A673 (cell line): ENCODE results near the gene NDST3. TPM values are rescaled to one million over a fixed set of nuclear protein-coding genes. Genes with fewer than 3 reads are reported as not detected.

Experiments used
- BruUV-seq: library from RNA; stranded (reverse); fragments of 400-500 nt; replicated peaks from 2 replicates; lab custom pipeline; 2021; lab: Mats Ljungman, UMichigan
- CTCF ChIA-PET: fragments of 300-600 bp; sonication (Branson Sonifier 250); formaldehyde crosslinking; loops from one replicate; lab custom pipeline; 2022; ENCODE audit warnings: antibody characterized with exemption; lab: Charles Lee
- POLR2A ChIA-PET: fragments of 300-600 bp; sonication (Branson Sonifier 250); formaldehyde crosslinking; loops from one replicate; lab custom pipeline; 2022; ENCODE audit warnings: antibody characterized with exemption; ENCODE audit not compliant: low non-redundant PET; lab: Charles Lee
- DNase-seq: peaks from one replicate; pipeline ENCODE4 v3.0.0-alpha.2; 2015; ENCODE audit warnings: low spot score
- H3K27ac ChIP-seq: fragments of 200-600 bp; sonication (generic); 2 replicates; pipeline ENCODE4 v1.5.1; 2016; ENCODE audit warnings: mixed run types, low read depth, mild to moderate bottlenecking, mixed read lengths, antibody characterized with exemption, low read length; ENCODE audit not compliant: poor library complexity, severe bottlenecking
- H3K27me3 ChIP-seq: fragments of 200-600 bp; sonication (generic); replicated peaks from 2 replicates; pipeline ENCODE4 v1.6.1; 2017; ENCODE audit warnings: mixed run types, low read depth, mild to moderate bottlenecking, mixed read lengths, antibody characterized with exemption, low read length; ENCODE audit not compliant: insufficient read depth, poor library complexity
- H3K36me3 ChIP-seq: fragments of 200-600 bp; sonication (generic); 2 replicates; pipeline ENCODE4 v1.6.1; 2016; ENCODE audit warnings: mixed run types, mild to moderate bottlenecking, mixed read lengths, antibody characterized with exemption, low read length; ENCODE audit not compliant: insufficient read depth, poor library complexity, severe bottlenecking
- H3K4me1 ChIP-seq: fragments of 200-600 bp; sonication (generic); 2 replicates; pipeline ENCODE4 v1.6.1; 2017; ENCODE audit warnings: mixed run types, mild to moderate bottlenecking, mixed read lengths, antibody characterized with exemption, low read length; ENCODE audit not compliant: insufficient read depth, poor library complexity, severe bottlenecking
- H3K4me3 ChIP-seq: fragments of 200-600 bp; sonication (generic); 2 replicates; pipeline ENCODE4 v1.5.1; 2016; ENCODE audit warnings: low read depth, mixed run types, mild to moderate bottlenecking, mixed read lengths, low read length; ENCODE audit not compliant: poor library complexity, severe bottlenecking
- H3K9me3 ChIP-seq: fragments of 200-600 bp; sonication (generic); 2 replicates; pipeline ENCODE4 v1.6.1; 2016; ENCODE audit warnings: mixed run types, low read depth, mild to moderate bottlenecking, mixed read lengths, antibody characterized with exemption, low read length; ENCODE audit not compliant: poor library complexity, severe bottlenecking
- EZH2 ChIP-seq: fragments of 200-600 bp; sonication (generic); IDR thresholded peaks from 2 replicates; pipeline ENCODE4 v1.6.1; 2017; ENCODE audit warnings: borderline replicate concordance, low read depth, mild to moderate bottlenecking, mixed read lengths, antibody characterized with exemption, low read length; ENCODE audit not compliant: poor library complexity, severe bottlenecking
- intact Hi-C: fragments of 100-400 bp; cut with micrococcal nuclease; formaldehyde crosslinking; loops from one replicate; pipeline ENCODE4 v1.10.0; 2022; ENCODE audit not compliant: unreplicated experiment
- total RNA-seq: library from RNA; stranded (reverse); gene quantifications from 2 replicates; pipeline ENCODE4 v1.2.3, GENCODE V29; 2021
- TF ChIP-seq, protein P1 (sequence below): fragments of 300-800, 200-600 bp; sonication (generic); conservative IDR thresholded peaks from 2 replicates; pipeline ENCODE4 v1.5.1; 2017; ENCODE audit warnings: low read depth, mild to moderate bottlenecking, antibody characterized with exemption, low read length, moderate library complexity, mixed read lengths

NDST3 gene
- total RNA-seq, 1 experiment from 2014 or later: 3.0 TPM

DNA sequence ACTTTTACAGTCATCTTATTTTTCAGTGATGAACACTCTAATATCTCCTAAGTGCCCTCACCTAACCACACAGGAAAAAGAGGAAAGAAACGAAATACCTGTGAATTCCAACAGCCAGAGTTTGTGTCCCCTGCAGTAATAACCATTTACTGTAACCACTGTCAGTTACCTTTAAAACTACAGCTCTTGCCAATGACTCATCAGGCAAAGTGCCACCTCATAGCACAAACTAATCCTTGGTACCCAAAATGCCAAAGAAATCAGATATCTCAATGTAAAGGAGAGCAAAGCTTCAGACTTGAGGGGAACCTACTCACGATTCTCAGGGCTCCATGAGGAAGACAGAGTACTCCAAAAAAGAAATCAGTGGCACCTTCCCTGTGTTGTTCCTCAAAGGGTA lies 146.5 kb downstream of the NDST3 start:
- H3K4me1 ChIP-seq: no peaks in the 10 kb centered on the region
- no peaks in the 10 kb centered on the region for H3K9me3 ChIP-seq
- no peaks in the 10 kb centered on the region for H3K36me3 ChIP-seq
- intact Hi-C loops: no loop called here
- no peak overlapping the region for H3K27ac ChIP-seq
- no peak for DNase-seq
- CTCF ChIA-PET: no interaction called here
- H3K4me3 ChIP-seq: no peak overlapping the region
- TF ChIP-seq EZH2: no peak
- TF ChIP-seq, protein P1, sequence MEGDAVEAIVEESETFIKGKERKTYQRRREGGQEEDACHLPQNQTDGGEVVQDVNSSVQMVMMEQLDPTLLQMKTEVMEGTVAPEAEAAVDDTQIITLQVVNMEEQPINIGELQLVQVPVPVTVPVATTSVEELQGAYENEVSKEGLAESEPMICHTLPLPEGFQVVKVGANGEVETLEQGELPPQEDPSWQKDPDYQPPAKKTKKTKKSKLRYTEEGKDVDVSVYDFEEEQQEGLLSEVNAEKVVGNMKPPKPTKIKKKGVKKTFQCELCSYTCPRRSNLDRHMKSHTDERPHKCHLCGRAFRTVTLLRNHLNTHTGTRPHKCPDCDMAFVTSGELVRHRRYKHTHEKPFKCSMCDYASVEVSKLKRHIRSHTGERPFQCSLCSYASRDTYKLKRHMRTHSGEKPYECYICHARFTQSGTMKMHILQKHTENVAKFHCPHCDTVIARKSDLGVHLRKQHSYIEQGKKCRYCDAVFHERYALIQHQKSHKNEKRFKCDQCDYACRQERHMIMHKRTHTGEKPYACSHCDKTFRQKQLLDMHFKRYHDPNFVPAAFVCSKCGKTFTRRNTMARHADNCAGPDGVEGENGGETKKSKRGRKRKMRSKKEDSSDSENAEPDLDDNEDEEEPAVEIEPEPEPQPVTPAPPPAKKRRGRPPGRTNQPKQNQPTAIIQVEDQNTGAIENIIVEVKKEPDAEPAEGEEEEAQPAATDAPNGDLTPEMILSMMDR: no peak
- BruUV-seq: no TSS peak
- POLR2A ChIA-PET: no interaction called here
- H3K27me3 ChIP-seq: no peaks in the 10 kb centered on the region

DNA sequence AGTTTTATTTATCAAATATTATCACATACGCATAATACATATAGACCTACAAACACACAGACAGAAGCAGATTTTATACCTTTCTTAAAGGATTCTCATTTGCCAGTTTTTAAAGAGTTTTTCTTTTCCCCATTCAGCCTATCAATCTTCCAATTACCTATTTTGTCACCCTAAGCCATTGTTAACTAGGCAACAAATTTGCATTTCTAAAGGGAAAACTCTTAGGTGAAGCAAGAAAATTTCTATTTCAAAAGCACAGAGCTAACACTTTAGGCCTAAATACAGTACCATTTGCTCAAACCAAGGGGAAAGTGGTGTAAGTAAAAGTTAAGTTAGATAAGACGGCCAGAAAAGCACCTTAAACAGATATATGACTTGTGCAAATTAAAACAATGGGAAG lies 156.6 kb downstream of the NDST3 start:
- TF ChIP-seq, protein P1: no peak
- TF ChIP-seq EZH2: no peak
- Histone ChIP-seq H3K36me3 (no peaks in the 10 kb centered on the region), H3K4me3 (no peak overlapping the region), H3K4me1 (no peaks in the 10 kb centered on the region), H3K9me3 (no peaks in the 10 kb centered on the region), H3K27ac (no peak overlapping the region), H3K27me3 (no peaks in the 10 kb centered on the region)
- no TSS peak for BruUV-seq
- no peak for DNase-seq
- ChIA-PET POLR2A (no interaction called here), CTCF (no interaction called here)
- intact Hi-C loops: no loop called here

DNA sequence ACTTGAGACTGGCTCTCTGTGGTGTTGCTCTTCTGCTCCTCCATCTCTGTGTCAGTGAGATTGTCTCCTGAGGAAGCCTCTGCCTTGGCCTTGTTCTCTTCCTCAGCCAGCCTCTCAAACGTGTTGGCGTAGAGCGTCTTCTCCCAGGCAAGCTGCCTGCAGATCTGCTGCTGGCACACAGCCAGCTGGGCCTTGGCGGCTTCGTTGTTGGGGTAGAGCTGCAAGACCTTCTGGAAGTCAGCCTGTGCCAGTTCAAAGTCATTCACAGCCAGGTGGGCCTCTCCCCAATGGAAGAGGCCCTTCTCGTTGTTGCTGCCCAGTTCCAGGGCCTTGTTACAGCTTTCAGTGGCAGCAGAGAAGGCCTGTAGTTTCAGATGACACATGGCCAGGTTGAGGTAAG lies 159.1 kb downstream of the NDST3 start:
- TF ChIP-seq EZH2: no peak
- TF ChIP-seq, protein P1: no peak
- ChIA-PET POLR2A (no interaction called here), CTCF (no interaction called here)
- intact Hi-C loops: no loop called here
- H3K4me3 ChIP-seq: no peak overlapping the region
- no TSS peak for BruUV-seq
- no peak for DNase-seq
- H3K9me3 ChIP-seq: no peaks in the 10 kb centered on the region
- H3K27me3 ChIP-seq: no peaks in the 10 kb centered on the region
- H3K4me1 ChIP-seq: no peaks in the 10 kb centered on the region
- H3K36me3 ChIP-seq: no peaks in the 10 kb centered on the region
- no peak overlapping the region for H3K27ac ChIP-seq
